Activated CD4-positive, alpha-beta memory T cell treated with anti-CD3 and anti-CD28 coated beads for 36 hours (primary cell): ENCODE results near the gene CYP2F1. TPM values are rescaled to one million over a fixed set of nuclear protein-coding genes. Genes with fewer than 3 reads are reported as not detected.
A peak's percentile ranks its signal among the peaks of the same experiment; 100 is the strongest.
"Not testable (repeated sequence)": the region's sequence is repeated elsewhere in the genome, so short reads cannot be mapped to it uniquely, and the experiment has no call there.

Source experiments
- CTCF ChIA-PET: fragments of 350-600 bp; sonication (Branson Sonifier 250); formaldehyde crosslinking; loops from one replicate; lab custom pipeline; 2021; ENCODE audit warnings: antibody characterized with exemption, inconsistent platforms; lab: Charles Lee
- POLR2A ChIA-PET: fragments of 350-600 bp; sonication (Branson Sonifier 250); formaldehyde crosslinking; loops from one replicate; lab custom pipeline; 2021; ENCODE audit warnings: antibody characterized with exemption; lab: Charles Lee
- DNase-seq: peaks from one replicate; pipeline ENCODE4 v3.0.0-alpha.2; 2020
- H3K27ac Mint-ChIP-seq: one replicate; pipeline ENCODE4 v1.8.0; 2021; ENCODE audit warnings: mixed read lengths
- H3K27me3 Mint-ChIP-seq: one replicate; pipeline ENCODE4 v1.8.0; 2021; ENCODE audit warnings: mixed read lengths
- H3K36me3 Mint-ChIP-seq: one replicate; pipeline ENCODE4 v1.8.0; 2021; ENCODE audit warnings: mixed read lengths
- H3K4me1 Mint-ChIP-seq: one replicate; pipeline ENCODE4 v1.8.0; 2021; ENCODE audit warnings: low read depth, mixed read lengths
- H3K4me3 Mint-ChIP-seq: one replicate; pipeline ENCODE4 v1.8.0; 2021; ENCODE audit warnings: mild to moderate bottlenecking, mixed read lengths
- H3K9me3 Mint-ChIP-seq: one replicate; pipeline ENCODE4 v1.8.0; 2021; ENCODE audit warnings: mixed read lengths
- intact Hi-C: fragments of 100-400 bp; cut with micrococcal nuclease; formaldehyde crosslinking; loops from one replicate; pipeline ENCODE4 v1.15.1; 2023
- total RNA-seq, 2 experiments: library from RNA; stranded (reverse); gene quantifications; one replicate each; pipeline ENCODE4 v1.2.3, GENCODE V29; 2021

The CYP2F1 gene
- total RNA-seq, 2 experiments from 2014 or later = not detected

DNA sequence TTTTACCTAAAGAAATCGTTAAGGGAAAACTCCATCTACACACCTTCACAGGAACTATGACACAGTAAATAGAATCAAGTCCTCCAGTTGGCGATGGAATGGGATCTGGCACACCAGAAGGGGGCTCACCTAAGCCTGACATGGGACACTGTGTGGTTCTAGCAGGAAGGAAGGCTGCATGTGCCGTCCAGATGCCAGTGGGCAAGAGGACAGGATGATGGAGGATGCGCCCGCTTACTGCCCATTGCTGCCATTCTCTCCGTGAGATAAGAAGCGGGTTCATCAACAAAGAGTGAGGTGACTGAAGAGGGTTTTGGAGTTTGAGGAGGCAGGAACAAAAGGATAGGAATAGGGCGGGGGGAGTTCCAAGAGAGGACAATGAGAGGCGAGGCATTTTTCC lies 2.9 kb upstream of the CYP2F1 start:
- DNase-seq = peak; percentile 3
- Mint-ChIP-seq H3K9me3 (no peaks in the 10 kb centered on the region), H3K27me3 (no peaks in the 10 kb centered on the region), H3K4me3 (no peak overlapping the region), H3K4me1 (no peaks in the 10 kb centered on the region), H3K27ac (no peak overlapping the region), H3K36me3 (no peaks in the 10 kb centered on the region)
- ChIA-PET CTCF (interaction anchor here (0.9 kb wide), 1 partner anchor 12 kb away, joined by 3 read pairs; no protein-coding TSS in a partner anchor), POLR2A (no interaction called here)
- intact Hi-C loops = no loop called here

DNA sequence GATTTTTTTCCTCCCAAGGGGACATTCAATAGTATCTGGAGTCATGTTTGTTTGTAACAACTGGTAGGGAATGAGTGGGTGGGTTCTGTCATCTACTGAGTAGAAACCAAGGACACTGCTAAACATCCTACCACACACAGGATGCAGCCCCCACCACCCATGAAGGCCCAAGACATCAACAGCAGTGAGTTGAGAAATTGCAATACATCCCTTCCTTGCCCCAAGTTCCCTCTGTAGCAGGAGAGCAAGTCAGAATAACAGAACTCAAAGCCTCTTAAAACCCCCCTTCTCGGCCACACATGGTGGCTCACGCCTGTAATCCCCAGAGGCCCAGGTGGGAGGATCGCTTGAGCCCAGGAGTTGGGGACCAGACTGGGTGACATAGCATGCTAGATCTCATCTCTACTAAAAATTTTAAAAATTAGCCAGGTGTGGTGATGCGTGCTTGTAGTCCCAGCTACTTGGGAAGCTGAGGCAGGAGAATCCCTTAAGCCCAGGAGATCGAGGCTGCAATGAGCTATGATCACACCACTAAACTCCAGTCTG lies 2.4 kb upstream of the CYP2F1 start:
- CTCF ChIA-PET = interaction anchor here (1.0 to 2.0 kb wide), 2 partner anchors 15 to 33 kb away, joined by 3 to 5 read pairs; no protein-coding TSS in a partner anchor
- no peaks in the 10 kb centered on the region for H3K36me3 Mint-ChIP-seq
- peak; percentile 3 for DNase-seq
- no peaks in the 10 kb centered on the region for H3K9me3 Mint-ChIP-seq
- H3K27ac Mint-ChIP-seq = no peak overlapping the region
- intact Hi-C loops = no loop called here
- H3K4me3 Mint-ChIP-seq = no peak overlapping the region
- H3K27me3 Mint-ChIP-seq = no peaks in the 10 kb centered on the region
- no peaks in the 10 kb centered on the region for H3K4me1 Mint-ChIP-seq
- POLR2A ChIA-PET = no interaction called here

DNA sequence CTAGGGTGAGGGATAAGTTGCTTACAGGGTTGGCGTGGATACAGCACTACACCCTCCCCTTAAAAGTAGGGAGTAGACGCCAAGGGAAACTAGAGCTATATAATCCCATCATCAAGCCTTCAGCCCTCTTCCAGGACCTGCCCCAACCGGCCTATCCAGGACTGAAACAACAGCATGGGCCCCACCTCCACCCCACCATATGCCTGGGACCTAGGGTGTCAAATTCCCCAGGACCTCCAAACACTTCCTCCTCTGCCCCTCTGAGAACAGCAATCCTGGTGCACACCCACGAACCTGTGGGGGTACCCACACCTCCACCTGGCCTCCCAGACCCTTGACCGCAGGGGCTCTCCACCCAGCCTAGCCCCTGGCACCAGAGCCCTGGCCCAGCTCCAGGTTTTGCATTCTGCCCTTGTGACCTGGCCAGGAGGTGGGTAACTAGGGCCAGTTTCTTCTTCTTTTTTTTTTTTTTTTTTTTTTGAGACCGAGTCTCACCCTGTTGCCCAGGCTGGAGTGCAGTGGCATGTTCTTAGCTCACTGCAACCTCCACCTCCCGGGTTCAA lies 1.4 kb upstream of the CYP2F1 start:
- no peak overlapping the region for H3K4me3 Mint-ChIP-seq
- intact Hi-C loops = no loop called here
- DNase-seq = no peak
- H3K36me3 Mint-ChIP-seq = no peaks in the 10 kb centered on the region
- H3K4me1 Mint-ChIP-seq = no peaks in the 10 kb centered on the region
- H3K27ac Mint-ChIP-seq = no peak overlapping the region
- H3K27me3 Mint-ChIP-seq = no peaks in the 10 kb centered on the region
- no peaks in the 10 kb centered on the region for H3K9me3 Mint-ChIP-seq
- ChIA-PET POLR2A (no interaction called here), CTCF (interaction anchor here (1.0 to 2.0 kb wide), 2 partner anchors 14 to 32 kb away, joined by 3 to 5 read pairs; no protein-coding TSS in a partner anchor)

DNA sequence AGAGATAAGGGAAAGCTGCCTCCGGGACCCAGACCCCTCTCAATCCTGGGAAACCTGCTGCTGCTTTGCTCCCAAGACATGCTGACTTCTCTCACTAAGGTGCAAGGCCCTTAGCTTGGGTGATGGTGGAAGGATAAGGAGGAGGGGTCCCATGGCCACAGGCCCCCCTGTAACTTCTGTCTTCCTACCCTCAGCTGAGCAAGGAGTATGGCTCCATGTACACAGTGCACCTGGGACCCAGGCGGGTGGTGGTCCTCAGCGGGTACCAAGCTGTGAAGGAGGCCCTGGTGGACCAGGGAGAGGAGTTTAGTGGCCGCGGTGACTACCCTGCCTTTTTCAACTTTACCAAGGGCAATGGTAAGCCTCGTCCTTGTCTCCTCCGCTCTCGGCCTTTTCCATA lies 2.0 kb downstream of the CYP2F1 start:
- Mint-ChIP-seq H3K36me3 (no peaks in the 10 kb centered on the region), H3K4me1 (peaks cover 11% of the 10 kb centered on the region), H3K9me3 (no peaks in the 10 kb centered on the region), H3K27ac (no peak overlapping the region), H3K4me3 (no peak overlapping the region), H3K27me3 (no peaks in the 10 kb centered on the region)
- no peak for DNase-seq
- CTCF ChIA-PET = no interaction called here
- POLR2A ChIA-PET = no interaction called here
- intact Hi-C loops = no loop called here

DNA sequence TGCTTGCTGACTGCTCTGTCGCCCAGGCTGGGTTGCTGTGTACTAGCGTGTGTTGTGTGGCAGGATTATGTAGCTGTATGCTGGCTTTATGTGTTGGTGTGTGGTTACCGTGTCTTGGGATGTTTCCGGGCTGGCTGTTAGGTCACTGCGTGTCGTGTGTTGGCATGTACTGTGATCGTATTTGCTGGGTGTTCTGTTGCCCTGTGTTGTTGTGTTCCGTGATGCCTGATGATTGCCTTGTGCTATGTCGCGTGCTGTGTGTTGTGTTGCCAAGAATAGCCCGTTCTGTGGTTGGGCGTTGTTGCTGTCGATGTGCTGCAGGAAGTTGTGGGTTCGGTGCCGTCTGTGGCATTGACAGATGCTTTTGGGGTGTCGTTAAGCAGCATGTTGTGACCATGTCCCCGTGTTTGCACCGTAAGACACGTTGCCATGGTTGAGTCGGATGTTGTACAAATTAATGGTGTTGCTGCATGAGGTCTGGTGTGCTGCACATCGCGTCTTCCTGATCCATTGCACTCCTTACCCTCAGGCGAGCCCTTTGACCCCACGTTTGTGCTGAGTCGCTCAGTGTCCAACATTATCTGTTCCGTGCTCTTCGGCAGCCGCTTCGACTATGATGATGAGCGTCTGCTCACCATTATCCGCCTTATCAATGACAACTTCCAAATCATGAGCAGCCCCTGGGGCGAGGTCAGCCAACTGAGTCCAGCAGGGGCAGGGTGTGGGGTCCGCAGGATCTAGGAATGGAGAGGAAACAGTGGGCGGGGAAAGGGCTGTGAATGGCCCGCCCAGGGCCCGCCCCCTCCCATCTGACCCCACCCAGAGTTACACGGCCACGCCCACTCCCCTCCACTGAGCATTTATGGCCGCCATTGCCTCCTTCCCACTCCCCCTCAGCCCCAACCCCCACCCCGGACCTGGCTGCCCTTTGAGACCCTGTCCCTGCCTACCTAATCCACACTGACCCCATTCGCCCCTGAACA lies 7.0 kb downstream of the CYP2F1 start:
- CTCF ChIA-PET = interaction anchor here (0.7 to 0.8 kb wide), 2 partner anchors 10 to 23 kb away, joined by 3 to 4 read pairs; no protein-coding TSS in a partner anchor
- Mint-ChIP-seq H3K4me3 (peak overlapping the region; percentile 50), H3K27ac (peak overlapping the region; percentile 50), H3K4me1 (peaks cover 12% of the 10 kb centered on the region)
- POLR2A ChIA-PET, intact Hi-C loops, H3K9me3 Mint-ChIP-seq, H3K27me3 Mint-ChIP-seq, H3K36me3 Mint-ChIP-seq: not testable (repeated sequence)
- DNase-seq = peak; percentile 67

DNA sequence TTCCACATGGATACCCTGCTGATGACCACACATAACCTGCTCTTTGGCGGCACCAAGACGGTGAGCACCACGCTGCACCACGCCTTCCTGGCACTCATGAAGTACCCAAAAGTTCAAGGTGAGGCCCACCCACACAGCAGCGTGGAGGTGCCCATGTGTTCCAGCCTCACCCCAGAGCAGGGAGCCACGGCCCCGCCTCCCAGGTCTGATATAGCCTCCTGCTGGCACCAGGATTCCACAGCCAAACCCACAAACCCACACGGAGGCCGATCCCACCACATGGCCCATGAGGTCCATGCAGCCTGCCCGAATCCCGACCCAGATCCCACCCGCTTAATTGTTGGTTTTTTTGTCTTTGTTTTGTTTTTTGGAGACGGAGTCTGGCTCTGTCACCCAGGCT lies 8.6 kb downstream of the CYP2F1 start:
- POLR2A ChIA-PET, H3K27ac Mint-ChIP-seq, H3K9me3 Mint-ChIP-seq, intact Hi-C loops, H3K36me3 Mint-ChIP-seq, H3K4me3 Mint-ChIP-seq, H3K27me3 Mint-ChIP-seq, DNase-seq: not testable (repeated sequence)
- CTCF ChIA-PET = interaction anchor here (0.6 to 2.3 kb wide), 2 partner anchors 12 to 22 kb away, joined by 3 to 10 read pairs; no protein-coding TSS in a partner anchor
- peaks cover 21% of the 10 kb centered on the region for H3K4me1 Mint-ChIP-seq

DNA sequence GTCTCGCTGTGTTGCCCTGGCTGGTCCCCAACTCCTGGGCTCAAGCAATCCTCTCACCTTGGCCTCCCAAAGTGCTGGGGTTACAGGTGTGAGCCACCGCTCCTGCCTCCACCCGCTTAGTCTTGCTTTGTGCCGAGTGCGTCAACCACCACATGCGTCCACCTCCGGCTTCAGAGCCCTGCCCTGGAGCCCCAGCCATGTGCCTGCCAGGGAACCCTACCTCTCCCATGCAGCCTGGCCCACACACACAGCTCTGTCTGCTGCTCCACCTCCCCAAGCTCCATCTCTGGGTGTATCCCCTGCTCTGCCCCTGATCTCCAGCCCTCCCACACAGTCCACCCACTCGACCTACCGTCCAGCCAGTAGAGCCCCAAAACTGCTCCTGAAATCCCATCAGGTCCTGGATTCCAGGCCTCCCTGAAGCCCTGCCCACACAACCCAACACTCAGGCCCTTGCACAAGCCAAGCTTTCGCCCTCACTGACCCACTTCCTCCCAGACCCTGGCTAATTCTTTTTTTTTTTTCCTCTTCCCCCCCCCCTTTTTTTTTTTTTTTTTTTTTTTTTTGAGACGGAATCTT lies 9.6 kb downstream of the CYP2F1 start:
- Mint-ChIP-seq H3K36me3 (no peaks in the 10 kb centered on the region), H3K27ac (no peak overlapping the region), H3K4me1 (peaks cover 23% of the 10 kb centered on the region), H3K27me3 (no peaks in the 10 kb centered on the region), H3K9me3 (no peaks in the 10 kb centered on the region), H3K4me3 (no peak overlapping the region)
- DNase-seq = no peak
- intact Hi-C loops = no loop called here
- CTCF ChIA-PET = interaction anchor here (2.3 kb wide), 1 partner anchor 21 kb away, joined by 10 read pairs; no protein-coding TSS in a partner anchor
- POLR2A ChIA-PET = no interaction called here

DNA sequence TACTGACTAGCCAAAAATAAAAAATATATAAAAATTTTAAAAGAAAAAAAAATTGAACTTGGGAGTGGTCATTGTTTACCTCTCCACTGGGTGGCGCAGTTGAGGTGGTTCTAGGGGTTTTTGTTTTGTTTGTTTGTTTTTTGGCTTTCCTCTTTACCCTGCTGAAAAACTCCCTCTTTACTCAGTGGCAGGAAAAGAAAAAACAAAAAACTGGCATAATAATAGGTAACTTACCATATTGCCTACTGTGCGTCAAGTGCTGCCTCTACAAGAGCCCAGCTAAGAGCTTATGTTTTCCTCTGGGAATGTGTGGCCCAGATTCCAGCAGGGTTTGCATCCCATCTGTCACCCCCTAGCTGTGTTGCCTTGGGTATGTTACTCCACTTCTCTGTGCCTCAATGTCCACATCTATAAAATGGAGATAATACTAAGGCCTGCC lies 12.6 kb downstream of the CYP2F1 start:
- intact Hi-C loops = loop anchor here (1.0 to 2.0 kb wide), 3 partner anchors 18 to 182 kb away; no protein-coding TSS in a partner anchor
- H3K9me3 Mint-ChIP-seq, H3K27me3 Mint-ChIP-seq, H3K36me3 Mint-ChIP-seq, H3K27ac Mint-ChIP-seq, POLR2A ChIA-PET, H3K4me3 Mint-ChIP-seq: not testable (repeated sequence)
- peaks cover 11% of the 10 kb centered on the region for H3K4me1 Mint-ChIP-seq
- DNase-seq = peak; percentile 57
- CTCF ChIA-PET = interaction anchor here (0.7 to 3.3 kb wide), 12 partner anchors 9 to 322 kb away, joined by 3 to 29 read pairs (median 4); no protein-coding TSS in a partner anchor

DNA sequence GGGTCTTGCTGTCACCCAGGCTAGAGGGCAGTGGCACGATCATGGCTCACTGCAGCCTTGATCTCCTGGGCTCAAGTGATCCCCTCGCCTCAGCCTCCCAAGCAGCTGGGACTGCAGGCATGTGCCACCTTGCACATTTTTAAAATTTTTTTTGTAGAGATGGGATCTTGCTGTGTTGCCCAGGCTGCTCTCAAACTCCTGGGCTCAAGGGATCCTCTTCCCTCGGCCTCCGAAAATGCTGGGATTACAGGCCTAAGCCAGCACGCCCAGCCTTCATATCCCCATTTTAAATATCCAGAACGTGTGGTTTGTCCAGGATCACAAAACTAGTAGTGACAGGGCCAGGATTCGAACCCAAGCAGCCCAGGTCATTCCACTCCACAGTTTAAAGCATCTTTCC lies 13.1 kb downstream of the CYP2F1 start:
- DNase-seq, POLR2A ChIA-PET, H3K36me3 Mint-ChIP-seq, H3K9me3 Mint-ChIP-seq, H3K27me3 Mint-ChIP-seq, H3K27ac Mint-ChIP-seq, H3K4me3 Mint-ChIP-seq: not testable (repeated sequence)
- CTCF ChIA-PET = interaction anchor here (0.7 to 3.3 kb wide), 11 partner anchors 10 to 464 kb away, joined by 3 to 29 read pairs (median 4); no protein-coding TSS in a partner anchor
- intact Hi-C loops = loop anchor here (2.0 kb wide), 2 partner anchors 17 to 181 kb away; no protein-coding TSS in a partner anchor
- peaks cover 11% of the 10 kb centered on the region for H3K4me1 Mint-ChIP-seq

DNA sequence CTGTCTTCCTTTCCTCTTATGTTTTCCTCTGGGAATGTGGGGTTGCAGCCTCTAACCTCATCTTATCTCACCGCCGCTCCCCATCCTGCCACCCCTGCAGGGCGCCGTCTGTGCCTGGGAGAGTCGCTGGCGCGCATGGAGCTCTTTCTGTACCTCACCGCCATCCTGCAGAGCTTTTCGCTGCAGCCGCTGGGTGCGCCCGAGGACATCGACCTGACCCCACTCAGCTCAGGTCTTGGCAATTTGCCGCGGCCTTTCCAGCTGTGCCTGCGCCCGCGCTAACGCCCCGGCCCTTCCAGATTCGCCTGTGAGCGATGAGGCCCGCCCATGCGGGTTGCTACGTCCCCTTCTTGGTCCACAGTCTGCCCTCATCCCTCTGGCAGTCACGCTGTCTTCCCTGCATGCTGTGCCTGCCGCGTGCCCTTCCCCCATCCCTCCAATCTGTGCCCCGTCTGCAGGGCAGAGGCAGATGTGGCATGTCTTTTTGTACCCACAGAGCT lies 13.6 kb downstream of the CYP2F1 start:
- H3K36me3 Mint-ChIP-seq, H3K9me3 Mint-ChIP-seq, H3K27me3 Mint-ChIP-seq, POLR2A ChIA-PET: not testable (repeated sequence)
- intact Hi-C loops = loop anchor here (2.0 kb wide), 2 partner anchors 17 to 181 kb away; no protein-coding TSS in a partner anchor
- DNase-seq = peak; percentile 90
- peak overlapping the region; percentile 40 for H3K27ac Mint-ChIP-seq
- CTCF ChIA-PET = interaction anchor here (0.7 to 3.3 kb wide), 5 partner anchors 10 to 465 kb away, joined by 3 to 29 read pairs (median 6); no protein-coding TSS in a partner anchor
- H3K4me3 Mint-ChIP-seq = peak overlapping the region; percentile 63
- H3K4me1 Mint-ChIP-seq = peaks cover 11% of the 10 kb centered on the region

DNA sequence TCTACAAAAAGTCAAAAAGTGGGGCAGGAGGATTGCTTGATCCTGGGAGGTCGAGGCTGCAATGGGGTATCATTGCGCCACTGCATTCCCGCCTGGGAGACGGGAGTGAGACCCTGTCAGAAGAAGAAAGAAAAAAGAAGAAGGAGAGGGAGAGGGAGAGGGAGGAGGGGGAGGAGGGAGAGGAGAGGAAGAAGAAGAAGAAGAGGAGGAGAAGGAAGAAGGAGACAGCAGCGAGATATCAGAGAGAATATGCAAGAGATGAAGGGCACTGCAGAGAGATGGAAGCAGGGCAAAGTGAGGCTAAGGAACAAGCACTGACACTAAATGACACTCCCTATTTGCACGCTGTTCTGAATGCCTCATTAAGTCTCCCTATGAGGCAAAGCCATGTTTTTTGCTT lies 14.5 kb downstream of the CYP2F1 start:
- POLR2A ChIA-PET = no interaction called here
- CTCF ChIA-PET = interaction anchor here (3.3 kb wide), 1 partner anchor 16 kb away, joined by 29 read pairs; no protein-coding TSS in a partner anchor
- Mint-ChIP-seq H3K27me3 (no peaks in the 10 kb centered on the region), H3K9me3 (no peaks in the 10 kb centered on the region), H3K36me3 (no peaks in the 10 kb centered on the region), H3K27ac (no peak overlapping the region), H3K4me3 (no peak overlapping the region), H3K4me1 (peaks cover 11% of the 10 kb centered on the region)
- DNase-seq = no peak
- intact Hi-C loops = no loop called here
